Liver (tissue), 9 donors: ENCODE data around the gene WDR59. TPM values are rescaled to one million over a fixed set of nuclear protein-coding genes. Genes with fewer than 3 reads are reported as not detected.

Experiments used
- DNase-seq: peaks from one replicate; pipeline ENCODE4 v3.0.0-alpha.2; 2017; ENCODE audit warnings: low spot score
- H3K27ac ChIP-seq, 2 donors: one replicate each; pipeline ENCODE4 v1.7.0; 2013; ENCODE audit warnings: inconsistent platforms in 2 of 2, low read length in 2 of 2, control low read depth in 1 of 2, low read depth in 1 of 2, mild to moderate bottlenecking in 1 of 2
- H3K27me3 ChIP-seq, 4 donors: one replicate each; pipeline versions ENCODE4 v1.6.1 to v1.7.0; 2013; ENCODE audit warnings: low read length in 3 of 4, inconsistent platforms in 1 of 4, mild to moderate bottlenecking in 1 of 4, moderate library complexity in 1 of 4; ENCODE audit not compliant: control insufficient read depth in 4 of 4, insufficient read depth in 4 of 4
- H3K36me3 ChIP-seq, 4 donors: one replicate each; pipeline versions ENCODE4 v1.6.1 to v1.7.0; 2013; ENCODE audit warnings: low read length in 3 of 4, mild to moderate bottlenecking in 3 of 4, low read depth in 1 of 4, moderate library complexity in 1 of 4; ENCODE audit not compliant: control insufficient read depth in 4 of 4, insufficient read depth in 3 of 4
- H3K4me1 ChIP-seq, 4 donors: one replicate each; pipeline versions ENCODE4 v1.6.1 to v1.7.0; 2013; ENCODE audit warnings: low read length in 3 of 4, mild to moderate bottlenecking in 3 of 4, moderate library complexity in 1 of 4; ENCODE audit not compliant: control insufficient read depth in 4 of 4, insufficient read depth in 4 of 4
- H3K4me3 ChIP-seq, 3 donors: one replicate each; pipeline versions ENCODE4 v1.6.1 to v1.7.0; 2013; ENCODE audit warnings: low read length in 3 of 3, control low read depth in 1 of 3, low read depth in 1 of 3, mild to moderate bottlenecking in 1 of 3
- H3K9ac ChIP-seq, 2 donors: one replicate each; pipeline ENCODE4 v1.7.0; 2013; ENCODE audit warnings: low read length in 2 of 2, mild to moderate bottlenecking in 2 of 2, moderate library complexity in 2 of 2, control low read depth in 1 of 2, low read depth in 1 of 2
- H3K9me3 ChIP-seq, 4 donors: one replicate each; pipeline versions ENCODE4 v1.6.1 to v1.7.0; 2013; ENCODE audit warnings: low read length in 3 of 4; ENCODE audit not compliant: control insufficient read depth in 4 of 4
- EGR1 ChIP-seq, 2 donors: IDR thresholded peaks; 2 replicates each; pipeline ENCODE4 v1.6.1; 2016 to 2018; ENCODE audit warnings: antibody characterized with exemption in 2 of 2, low read depth in 2 of 2
- FOXA1 ChIP-seq: IDR thresholded peaks from 2 replicates; pipeline ENCODE4 v1.6.1; 2016; ENCODE audit warnings: antibody characterized with exemption
- FOXA2 ChIP-seq: IDR thresholded peaks from 2 replicates; pipeline ENCODE4 v1.6.1; 2016; ENCODE audit warnings: antibody characterized with exemption
- GABPA ChIP-seq, 2 donors: IDR thresholded peaks in 1 of 2; conservative IDR thresholded peaks in 1 of 2; 2 replicates each; pipeline ENCODE4 v1.6.1; 2016; ENCODE audit warnings: antibody characterized with exemption in 2 of 2, mild to moderate bottlenecking in 1 of 2, moderate library complexity in 1 of 2
- HNF4A ChIP-seq, 2 donors: conservative IDR thresholded peaks; 2 replicates each; pipeline ENCODE4 v1.6.1; 2016; ENCODE audit warnings: antibody characterized with exemption in 2 of 2, mild to moderate bottlenecking in 2 of 2
- HNF4G ChIP-seq: IDR thresholded peaks from 2 replicates; pipeline ENCODE4 v1.6.1; 2016; ENCODE audit warnings: antibody characterized with exemption
- NR2F2 ChIP-seq: IDR thresholded peaks from 2 replicates; pipeline ENCODE4 v1.6.1; 2016; ENCODE audit warnings: antibody characterized with exemption
- RAD21 ChIP-seq, 2 donors: IDR thresholded peaks; 2 replicates each; pipeline ENCODE4 v1.6.1; 2016; ENCODE audit warnings: antibody characterized with exemption in 2 of 2, mild to moderate bottlenecking in 2 of 2
- RXRA ChIP-seq, 2 donors: IDR thresholded peaks; 2 replicates each; pipeline ENCODE4 v1.6.1; 2017 to 2018; ENCODE audit warnings: antibody characterized with exemption in 2 of 2, mild to moderate bottlenecking in 1 of 2
- YY1 ChIP-seq: IDR thresholded peaks from 2 replicates; pipeline ENCODE4 v1.6.1; 2016; ENCODE audit warnings: antibody characterized with exemption, mild to moderate bottlenecking
- WGBS: extraction: QIAGEN DNeasy Blood & Tissue Kit; methylation state at CpG from one replicate; pipeline ENCODE4 v1.1.7; 2013; 5-methylcytosine and 5-hydroxymethylcytosine counted together
- polyA plus RNA-seq, 2 donors: library from polyadenylated mRNA; stranded (reverse) in 1 of 2; unstranded in 1 of 2; fragments of 200-250 nt in 1 of 2; fragments of >200 nt in 1 of 2; fragmentation: Nextera tagmentation in 1 of 2; extraction: Ambion mirVana in 1 of 2; gene quantifications; one replicate each; pipeline versions ENCODE4 v1.2.1 to v1.2.3, GENCODE V29; 2013 to 2015
- total RNA-seq, 2 donors: library from RNA; depleted of rRNA; stranded (reverse); fragments of >200 nt; gene quantifications; one replicate each; pipeline ENCODE4 v1.2.3, GENCODE V29; 2014
- TF ChIP-seq, protein P1 (sequence below): IDR thresholded peaks from 2 replicates; pipeline ENCODE4 v1.6.1; 2016; ENCODE audit warnings: antibody characterized with exemption, mild to moderate bottlenecking
- TF ChIP-seq, protein P2 (sequence below): IDR thresholded peaks from 2 replicates; pipeline ENCODE4 v1.6.1; 2016; ENCODE audit warnings: antibody characterized with exemption
- TF ChIP-seq, protein P3 (sequence below): IDR thresholded peaks from 2 replicates; pipeline ENCODE4 v1.6.1; 2016; ENCODE audit warnings: antibody characterized with exemption
- TF ChIP-seq, protein P4 (sequence below): fragments of 150-350 bp; IDR thresholded peaks from 2 replicates; pipeline ENCODE4 v1.5.1; 2017; ENCODE audit warnings: improper control_type of control experiment, low read depth, low read length; ENCODE audit not compliant: missing input control
- donor health status: healthy.
- donor health status: healthy.
- donor health status: healthy.
- donor health status: healthy.
- donor health status: healthy.

The WDR59 gene
- total and polyA plus RNA-seq, 4 donors, result 14.1 to 30.3 (median 23.7) TPM

DNA sequence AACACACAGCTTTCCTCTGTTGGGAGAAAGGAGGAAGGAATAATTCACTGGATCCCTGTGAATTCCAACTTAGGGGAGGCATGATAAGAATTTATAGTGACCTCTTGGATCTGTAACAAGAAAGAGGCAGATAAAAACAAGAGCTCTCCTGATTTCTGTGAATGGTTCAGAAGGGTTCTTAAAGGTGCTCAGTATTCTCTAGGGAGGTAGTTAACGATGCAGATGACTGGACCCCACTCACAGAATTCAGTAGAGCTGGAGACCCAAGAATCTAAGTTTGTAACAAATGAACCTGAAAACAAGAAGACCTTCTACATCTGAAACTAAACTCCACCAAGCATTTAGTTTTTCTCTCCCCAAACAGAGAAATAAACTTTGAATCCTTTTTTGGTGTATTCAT lies 22.5 kb upstream of the WDR59 start (continued):
- TF ChIP-seq, protein P1, sequence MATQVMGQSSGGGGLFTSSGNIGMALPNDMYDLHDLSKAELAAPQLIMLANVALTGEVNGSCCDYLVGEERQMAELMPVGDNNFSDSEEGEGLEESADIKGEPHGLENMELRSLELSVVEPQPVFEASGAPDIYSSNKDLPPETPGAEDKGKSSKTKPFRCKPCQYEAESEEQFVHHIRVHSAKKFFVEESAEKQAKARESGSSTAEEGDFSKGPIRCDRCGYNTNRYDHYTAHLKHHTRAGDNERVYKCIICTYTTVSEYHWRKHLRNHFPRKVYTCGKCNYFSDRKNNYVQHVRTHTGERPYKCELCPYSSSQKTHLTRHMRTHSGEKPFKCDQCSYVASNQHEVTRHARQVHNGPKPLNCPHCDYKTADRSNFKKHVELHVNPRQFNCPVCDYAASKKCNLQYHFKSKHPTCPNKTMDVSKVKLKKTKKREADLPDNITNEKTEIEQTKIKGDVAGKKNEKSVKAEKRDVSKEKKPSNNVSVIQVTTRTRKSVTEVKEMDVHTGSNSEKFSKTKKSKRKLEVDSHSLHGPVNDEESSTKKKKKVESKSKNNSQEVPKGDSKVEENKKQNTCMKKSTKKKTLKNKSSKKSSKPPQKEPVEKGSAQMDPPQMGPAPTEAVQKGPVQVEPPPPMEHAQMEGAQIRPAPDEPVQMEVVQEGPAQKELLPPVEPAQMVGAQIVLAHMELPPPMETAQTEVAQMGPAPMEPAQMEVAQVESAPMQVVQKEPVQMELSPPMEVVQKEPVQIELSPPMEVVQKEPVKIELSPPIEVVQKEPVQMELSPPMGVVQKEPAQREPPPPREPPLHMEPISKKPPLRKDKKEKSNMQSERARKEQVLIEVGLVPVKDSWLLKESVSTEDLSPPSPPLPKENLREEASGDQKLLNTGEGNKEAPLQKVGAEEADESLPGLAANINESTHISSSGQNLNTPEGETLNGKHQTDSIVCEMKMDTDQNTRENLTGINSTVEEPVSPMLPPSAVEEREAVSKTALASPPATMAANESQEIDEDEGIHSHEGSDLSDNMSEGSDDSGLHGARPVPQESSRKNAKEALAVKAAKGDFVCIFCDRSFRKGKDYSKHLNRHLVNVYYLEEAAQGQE, result no peak
- TF ChIP-seq HNF4G (no peak), HNF4A (conservative IDR thresholded peaks at IDR 0.05) (no peak), EGR1 (IDR thresholded peaks at IDR 0.05; ENCODE audit: low read depth in 2 of 2) (no peak), FOXA2 (no peak), RAD21 (IDR thresholded peaks at IDR 0.05) (no peak)
- TF ChIP-seq, protein P2, sequence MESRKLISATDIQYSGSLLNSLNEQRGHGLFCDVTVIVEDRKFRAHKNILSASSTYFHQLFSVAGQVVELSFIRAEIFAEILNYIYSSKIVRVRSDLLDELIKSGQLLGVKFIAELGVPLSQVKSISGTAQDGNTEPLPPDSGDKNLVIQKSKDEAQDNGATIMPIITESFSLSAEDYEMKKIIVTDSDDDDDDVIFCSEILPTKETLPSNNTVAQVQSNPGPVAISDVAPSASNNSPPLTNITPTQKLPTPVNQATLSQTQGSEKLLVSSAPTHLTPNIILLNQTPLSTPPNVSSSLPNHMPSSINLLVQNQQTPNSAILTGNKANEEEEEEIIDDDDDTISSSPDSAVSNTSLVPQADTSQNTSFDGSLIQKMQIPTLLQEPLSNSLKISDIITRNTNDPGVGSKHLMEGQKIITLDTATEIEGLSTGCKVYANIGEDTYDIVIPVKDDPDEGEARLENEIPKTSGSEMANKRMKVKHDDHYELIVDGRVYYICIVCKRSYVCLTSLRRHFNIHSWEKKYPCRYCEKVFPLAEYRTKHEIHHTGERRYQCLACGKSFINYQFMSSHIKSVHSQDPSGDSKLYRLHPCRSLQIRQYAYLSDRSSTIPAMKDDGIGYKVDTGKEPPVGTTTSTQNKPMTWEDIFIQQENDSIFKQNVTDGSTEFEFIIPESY, result no peak

DNA sequence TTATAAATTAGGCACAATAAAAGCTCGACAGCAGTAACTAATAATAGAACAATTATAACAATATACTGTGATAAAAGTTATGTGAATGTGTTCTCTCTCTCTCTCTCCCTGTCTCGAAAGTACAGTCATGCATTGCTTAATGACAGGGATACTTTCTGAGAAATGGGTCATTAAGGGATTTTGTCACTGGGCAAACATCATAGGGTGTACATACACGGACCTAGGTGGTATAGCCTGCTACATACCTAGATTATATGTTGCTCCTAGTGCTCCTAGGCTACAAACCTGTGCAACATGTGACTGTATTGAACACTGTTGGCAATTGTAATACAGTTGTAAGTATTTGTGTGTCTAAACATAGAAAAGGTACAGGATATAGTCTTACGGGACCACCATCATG lies 20.8 kb upstream of the WDR59 start:
- H3K9me3 ChIP-seq, result no peaks in the 10 kb centered on the region
- no peak overlapping the region for H3K4me3 ChIP-seq
- 93% methylated on average over 4 of the region's 4 CpGs for WGBS

DNA sequence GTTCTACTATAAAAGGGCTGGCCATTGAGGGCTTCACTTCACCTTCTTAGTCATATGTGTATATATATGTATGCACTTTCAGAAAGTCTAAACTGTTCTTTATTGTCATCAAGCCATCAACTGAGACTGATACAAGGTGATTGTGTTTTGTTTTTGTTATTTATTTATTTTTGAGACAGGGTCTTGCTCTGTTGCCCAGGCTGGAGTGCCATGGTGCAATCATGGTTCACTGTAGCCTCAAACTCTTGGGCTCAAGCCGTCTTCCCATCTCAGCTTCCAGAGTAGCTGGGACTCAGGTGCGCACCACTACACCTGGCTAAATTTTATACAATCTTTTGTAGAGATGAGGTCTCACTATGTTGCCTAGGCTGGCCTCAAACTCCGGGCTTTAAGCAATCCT lies 19.5 kb upstream of the WDR59 start:
- no peak overlapping the region for H3K4me3 ChIP-seq
- TF ChIP-seq, protein P3, sequence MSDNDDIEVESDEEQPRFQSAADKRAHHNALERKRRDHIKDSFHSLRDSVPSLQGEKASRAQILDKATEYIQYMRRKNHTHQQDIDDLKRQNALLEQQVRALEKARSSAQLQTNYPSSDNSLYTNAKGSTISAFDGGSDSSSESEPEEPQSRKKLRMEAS, result no peak
- TF ChIP-seq FOXA1, result no peak
- no peak for TF ChIP-seq FOXA2
- TF ChIP-seq NR2F2, result no peak
- TF ChIP-seq HNF4A (conservative IDR thresholded peaks at IDR 0.05), result no peak
- no peak for TF ChIP-seq RAD21 (IDR thresholded peaks at IDR 0.05)
- H3K36me3 ChIP-seq, result peaks cover 0 to 3% (median 0%) of the 10 kb centered on the region in 4 donors
- no peaks in the 10 kb centered on the region for H3K27me3 ChIP-seq
- no peaks in the 10 kb centered on the region for H3K9me3 ChIP-seq
- peaks cover 4 to 18% (median 12%) of the 10 kb centered on the region in 4 donors for H3K4me1 ChIP-seq
- H3K27ac ChIP-seq, result no peak overlapping the region
- DNase-seq, result no peak
- H3K9ac ChIP-seq, result no peak overlapping the region
- WGBS, result 98% methylated on average over 3 of the region's 3 CpGs

More for the DNA sequence above, 20.8 kb upstream of the WDR59 start:
- Histone ChIP-seq H3K27ac (no peak overlapping the region), H3K27me3 (no peaks in the 10 kb centered on the region), H3K4me1 (peaks cover 1 to 6% (median 3%) of the 10 kb centered on the region in 4 donors), H3K36me3 (peaks cover 0 to 3% (median 0%) of the 10 kb centered on the region in 4 donors), H3K9ac (no peak overlapping the region)
- TF ChIP-seq GABPA (IDR thresholded peaks at IDR 0.05 in 1 of 2, conservative IDR thresholded peaks at IDR 0.05 in 1 of 2) (no peak), YY1 (no peak), FOXA2 (no peak), EGR1 (IDR thresholded peaks at IDR 0.05; ENCODE audit: low read depth in 2 of 2) (no peak), HNF4A (conservative IDR thresholded peaks at IDR 0.05) (no peak), RXRA (IDR thresholded peaks at IDR 0.05) (no peak), RAD21 (IDR thresholded peaks at IDR 0.05) (no peak)
- TF ChIP-seq, protein P4, sequence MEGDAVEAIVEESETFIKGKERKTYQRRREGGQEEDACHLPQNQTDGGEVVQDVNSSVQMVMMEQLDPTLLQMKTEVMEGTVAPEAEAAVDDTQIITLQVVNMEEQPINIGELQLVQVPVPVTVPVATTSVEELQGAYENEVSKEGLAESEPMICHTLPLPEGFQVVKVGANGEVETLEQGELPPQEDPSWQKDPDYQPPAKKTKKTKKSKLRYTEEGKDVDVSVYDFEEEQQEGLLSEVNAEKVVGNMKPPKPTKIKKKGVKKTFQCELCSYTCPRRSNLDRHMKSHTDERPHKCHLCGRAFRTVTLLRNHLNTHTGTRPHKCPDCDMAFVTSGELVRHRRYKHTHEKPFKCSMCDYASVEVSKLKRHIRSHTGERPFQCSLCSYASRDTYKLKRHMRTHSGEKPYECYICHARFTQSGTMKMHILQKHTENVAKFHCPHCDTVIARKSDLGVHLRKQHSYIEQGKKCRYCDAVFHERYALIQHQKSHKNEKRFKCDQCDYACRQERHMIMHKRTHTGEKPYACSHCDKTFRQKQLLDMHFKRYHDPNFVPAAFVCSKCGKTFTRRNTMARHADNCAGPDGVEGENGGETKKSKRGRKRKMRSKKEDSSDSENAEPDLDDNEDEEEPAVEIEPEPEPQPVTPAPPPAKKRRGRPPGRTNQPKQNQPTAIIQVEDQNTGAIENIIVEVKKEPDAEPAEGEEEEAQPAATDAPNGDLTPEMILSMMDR, result no peak
- no peak for DNase-seq
